Glomerular endothelial cell (primary cell): ENCODE data around the gene ZHX3. TPM values are rescaled to one million over a fixed set of nuclear protein-coding genes. Genes with fewer than 3 reads are reported as not detected.
"Not testable (repeated sequence)": the region's sequence is repeated elsewhere in the genome, so short reads cannot be mapped to it uniquely, and the experiment has no call there.

ENCODE experiments used
- DNase-seq: peaks from one replicate; pipeline ENCODE4 v3.0.0-alpha.2; 2011; ENCODE audit warnings: low read depth, low spot score; ENCODE audit errors: extremely low read depth
- total RNA-seq: library from RNA; depleted of rRNA; stranded (reverse); fragments of >200 nt; gene quantifications from 2 replicates; pipeline ENCODE4 v1.2.3, GENCODE V29; 2015

The ZHX3 gene
- total RNA-seq, 1 donor from 2014 or later = 16.9 TPM

- DNase-seq = no peak
Measured at GRCh38 chr20:41141153-41141815, 176.2 kb downstream of the ZHX3 start.

GRCh38 chr20:41140226-41141133, 177.1 kb downstream of the ZHX3 start:
- DNase-seq = no peak

DNA sequence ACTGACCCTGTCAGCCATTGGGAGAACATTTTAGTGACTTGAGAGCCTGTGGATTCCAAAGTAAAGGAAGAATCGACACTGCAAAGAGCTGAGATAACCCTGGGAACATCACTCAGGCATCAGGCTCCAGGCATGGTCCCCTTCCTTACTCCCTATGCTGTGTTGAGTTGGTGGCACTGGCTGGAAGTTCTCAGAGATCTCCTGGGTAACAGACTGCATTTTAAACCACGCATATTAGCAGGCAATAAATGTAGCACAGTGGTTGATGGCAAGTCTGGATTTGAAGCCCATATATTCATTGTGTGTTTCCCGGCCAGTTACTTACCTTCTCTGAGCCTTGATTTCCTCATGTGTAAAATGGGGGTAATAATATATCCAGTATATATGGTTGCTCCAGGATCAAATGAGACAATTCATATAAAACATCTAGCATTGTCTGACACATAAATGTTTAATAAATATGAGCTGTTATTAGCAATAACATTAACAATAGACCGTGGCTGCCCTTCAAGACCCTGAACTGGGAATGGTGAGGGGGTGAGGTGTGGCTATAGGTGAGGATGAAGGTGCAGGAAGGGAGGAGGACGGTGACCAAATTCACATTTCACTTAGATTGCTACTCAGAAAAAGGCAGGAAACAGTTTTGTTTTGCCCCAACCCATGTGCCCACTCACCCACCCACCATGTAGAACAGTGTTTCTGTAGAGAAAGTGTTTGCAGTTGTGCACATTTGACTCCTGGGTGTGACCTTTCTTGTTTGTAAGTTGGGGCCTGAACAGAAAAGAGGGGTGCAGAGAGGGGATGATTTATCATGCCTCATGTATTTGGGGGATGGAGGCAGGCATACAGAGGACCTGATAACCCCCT, 178.1 kb downstream of the ZHX3 start:
- no peak for DNase-seq

- DNase-seq = no peak
Measured at GRCh38 chr20:41138475-41139226, 178.9 kb downstream of the ZHX3 start.

- no peak for DNase-seq
Measured at GRCh38 chr20:41137614-41138474, 179.7 kb downstream of the ZHX3 start.

DNA sequence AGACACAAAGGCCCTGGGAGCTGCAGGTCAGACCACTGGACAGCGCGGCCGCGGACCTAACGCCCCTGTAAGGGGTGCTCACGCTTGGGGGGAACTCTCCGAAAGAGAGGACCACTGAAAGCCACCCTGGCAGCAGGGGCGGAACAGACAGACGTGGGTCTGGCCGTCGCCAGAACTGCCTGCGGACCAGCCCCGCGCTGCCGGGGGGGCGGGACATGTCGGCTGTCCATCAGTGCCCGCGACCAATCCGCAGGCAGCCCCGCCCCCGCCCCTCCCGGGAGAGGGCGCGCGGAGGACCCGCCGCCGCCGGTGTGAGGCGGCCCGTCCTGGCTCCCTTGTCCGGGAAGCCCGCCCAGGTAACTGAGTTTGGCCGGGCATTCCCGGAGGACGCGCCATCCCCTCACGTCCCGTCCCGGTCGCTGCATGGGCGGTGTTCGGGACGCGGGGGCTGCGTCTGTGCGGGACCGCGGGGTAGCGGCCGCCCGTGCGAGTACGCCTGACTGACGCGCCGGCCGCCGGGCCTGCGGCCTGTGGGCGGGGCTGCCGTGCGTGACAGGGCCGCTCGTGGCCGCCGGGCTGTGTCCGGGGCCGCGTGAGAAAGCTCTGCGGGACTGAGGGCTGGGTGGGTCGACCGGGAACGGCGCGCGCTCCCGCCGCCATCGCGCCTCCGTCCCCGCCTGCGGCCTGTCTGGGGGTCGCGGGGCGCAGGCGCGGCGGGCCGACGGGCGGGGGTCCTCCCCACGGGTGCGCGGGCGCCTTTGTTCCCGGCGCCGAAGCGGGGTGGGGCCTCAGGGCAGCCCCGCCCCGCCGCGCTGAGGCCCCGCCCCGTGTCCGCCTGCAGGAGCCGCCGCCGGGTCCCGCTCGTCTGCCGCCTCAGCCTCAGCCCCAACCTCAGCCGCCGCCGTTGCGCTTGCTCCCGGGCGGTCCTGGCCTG, 180.6 kb downstream of the ZHX3 start, which contains the start of gene PLCG1:
Gene PLCG1 (plus strand): TSS at position 864 of the 934 bp plus-strand sequence. CDS start 99 bp downstream, outside the sequence.
- no peak for DNase-seq

DNA sequence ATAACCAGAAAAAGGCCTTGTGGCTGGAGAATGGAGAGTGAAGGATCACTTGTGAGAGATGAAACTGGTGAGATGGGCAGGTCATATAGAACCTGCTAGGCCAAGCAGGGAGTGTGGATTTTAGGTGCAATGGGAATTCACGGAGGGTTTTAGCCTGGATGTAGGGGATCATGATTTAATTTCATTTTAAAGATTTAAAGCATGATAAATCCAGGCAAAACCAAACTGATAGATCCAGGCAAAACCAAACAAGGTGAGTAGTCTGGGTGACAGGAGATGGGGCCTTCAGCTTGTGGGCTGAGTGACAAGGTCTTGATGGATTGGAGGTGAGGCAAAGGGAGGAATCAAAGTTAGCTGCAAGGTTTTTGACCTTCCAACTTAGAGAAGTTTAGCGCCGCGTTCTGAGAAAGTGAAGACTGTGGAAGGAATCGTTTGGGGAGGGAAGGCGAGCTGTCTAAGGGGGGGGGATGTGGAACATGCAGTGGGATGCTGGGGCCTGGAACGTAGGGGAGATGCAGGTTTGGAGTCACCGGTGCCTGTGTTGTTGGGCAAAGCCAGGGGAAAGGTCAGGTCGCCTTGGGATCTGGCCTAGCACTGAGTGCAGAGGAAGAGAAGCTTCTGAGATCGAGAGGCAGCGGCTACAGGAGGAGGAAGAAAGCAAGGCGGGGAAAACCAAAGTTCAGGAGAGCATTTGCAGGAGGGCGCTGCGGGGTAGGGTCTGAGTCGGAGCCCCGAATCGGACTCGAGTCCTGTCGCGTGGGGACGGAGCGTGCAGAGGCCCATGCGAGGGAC, 181.4 kb downstream of the ZHX3 start:
- no peak for DNase-seq

DNA sequence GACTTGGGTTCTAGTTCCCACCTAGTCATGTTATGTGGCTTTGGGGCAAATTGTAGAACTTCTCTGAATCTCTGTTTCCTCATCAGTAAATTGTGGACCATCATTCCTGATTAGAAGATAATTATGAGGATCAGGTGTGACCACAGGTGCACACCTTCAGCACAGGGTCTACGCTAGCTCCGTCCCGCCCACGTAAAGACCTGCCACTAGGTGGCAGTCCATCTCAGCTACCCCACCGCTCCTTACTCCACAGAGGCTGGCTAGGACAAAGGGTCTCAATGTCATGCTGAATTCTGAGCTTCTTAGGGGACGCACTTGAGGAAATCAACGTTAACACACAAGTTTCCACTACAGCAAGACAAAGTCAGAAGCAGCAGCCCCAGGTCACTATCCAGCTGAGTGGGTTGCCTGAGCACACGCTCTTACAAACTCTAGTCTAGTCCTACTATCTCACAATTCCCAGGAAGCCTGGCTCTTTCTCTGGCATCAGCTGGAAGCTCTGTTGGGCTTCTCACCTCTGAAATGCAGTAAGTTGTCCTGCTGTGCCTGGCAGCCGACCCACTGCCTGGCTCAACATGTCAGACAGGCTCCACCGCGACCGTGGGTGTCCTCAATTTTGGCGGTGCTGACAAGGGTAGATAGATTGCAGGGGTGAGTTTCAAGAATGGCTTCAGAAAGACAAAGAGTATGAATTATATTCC, 182.2 kb downstream of the ZHX3 start:
- no peak for DNase-seq

- no peak for DNase-seq
Measured at GRCh38 chr20:41134362-41135186, 183.0 kb downstream of the ZHX3 start.

- no peak for DNase-seq
Measured at GRCh38 chr20:41133709-41134361, 183.7 kb downstream of the ZHX3 start.

GRCh38 chr20:41132388-41132775, 185.1 kb downstream of the ZHX3 start:
- DNase-seq = not testable (repeated sequence)

GRCh38 chr20:41131594-41132387, 185.7 kb downstream of the ZHX3 start:
- no peak for DNase-seq
